NCI-H2196 (cell line): ENCODE data around the gene NDRG4.
"Not testable (repeated sequence)": the region's sequence is repeated elsewhere in the genome, so short reads cannot be mapped to it uniquely, and the experiment has no call there.

Source experiments
- DNase-seq: peaks from one replicate; lab custom pipeline; 2025; ENCODE audit not compliant: unreplicated experiment; lab: John Stamatoyannopoulos, UW

Gene NDRG4

GRCh38 chr16:58464916-58465731 lies 34.8 kb upstream of the NDRG4 start:
- no peak for DNase-seq

- DNase-seq: no peak
Observed at GRCh38 chr16:58465817-58466216, 34.1 kb upstream of the NDRG4 start.

GRCh38 chr16:58466396-58466795 lies 33.5 kb upstream of the NDRG4 start:
- DNase-seq: no peak

- no peak for DNase-seq
Observed at GRCh38 chr16:58467905-58468304, 32.0 kb upstream of the NDRG4 start.

- DNase-seq: no peak
Observed at GRCh38 chr16:58471209-58471975, 28.6 kb upstream of the NDRG4 start.

GRCh38 chr16:58472266-58472665 lies 27.7 kb upstream of the NDRG4 start:
- no peak for DNase-seq

- DNase-seq: no peak
Observed at GRCh38 chr16:58472827-58473226, 27.1 kb upstream of the NDRG4 start.

- no peak for DNase-seq
Observed at GRCh38 chr16:58474296-58474695, 25.6 kb upstream of the NDRG4 start.

- no peak for DNase-seq
Observed at GRCh38 chr16:58475091-58475619, 24.8 kb upstream of the NDRG4 start.

- no peak for DNase-seq
Observed at GRCh38 chr16:58476791-58477190, 23.2 kb upstream of the NDRG4 start.

- no peak for DNase-seq
Observed at GRCh38 chr16:58478427-58478826, 21.5 kb upstream of the NDRG4 start.

- no peak for DNase-seq
Observed at GRCh38 chr16:58481226-58481869, 18.6 kb upstream of the NDRG4 start.

- no peak for DNase-seq
Observed at GRCh38 chr16:58481931-58482330, 18.0 kb upstream of the NDRG4 start.

GRCh38 chr16:58485184-58485887 lies 14.6 kb upstream of the NDRG4 start:
- no peak for DNase-seq

- peak; percentile 78 for DNase-seq
Observed at GRCh38 chr16:58487566-58488351, 12.2 kb upstream of the NDRG4 start.

GRCh38 chr16:58488531-58488930 lies 11.4 kb upstream of the NDRG4 start:
- no peak for DNase-seq

GRCh38 chr16:58490065-58490464 lies 9.9 kb upstream of the NDRG4 start:
- no peak for DNase-seq

- DNase-seq: not testable (repeated sequence)
Observed at GRCh38 chr16:58490539-58490938, 9.4 kb upstream of the NDRG4 start.

GRCh38 chr16:58492066-58492465 lies 7.9 kb upstream of the NDRG4 start:
- DNase-seq: no peak

GRCh38 chr16:58492735-58493134 lies 7.2 kb upstream of the NDRG4 start:
- DNase-seq: no peak
